Astrocyte of the hippocampus (primary cell): ENCODE results near the gene RAD23A.

Experiments
- DNase-seq: peaks from one replicate; pipeline ENCODE4 v3.0.0; 2011; ENCODE audit warnings: low read depth, low spot score

RAD23A gene

GRCh38 chr19:12984683-12985048 lies 39.0 kb downstream of the RAD23A start:
- DNase-seq = no peak

DNA sequence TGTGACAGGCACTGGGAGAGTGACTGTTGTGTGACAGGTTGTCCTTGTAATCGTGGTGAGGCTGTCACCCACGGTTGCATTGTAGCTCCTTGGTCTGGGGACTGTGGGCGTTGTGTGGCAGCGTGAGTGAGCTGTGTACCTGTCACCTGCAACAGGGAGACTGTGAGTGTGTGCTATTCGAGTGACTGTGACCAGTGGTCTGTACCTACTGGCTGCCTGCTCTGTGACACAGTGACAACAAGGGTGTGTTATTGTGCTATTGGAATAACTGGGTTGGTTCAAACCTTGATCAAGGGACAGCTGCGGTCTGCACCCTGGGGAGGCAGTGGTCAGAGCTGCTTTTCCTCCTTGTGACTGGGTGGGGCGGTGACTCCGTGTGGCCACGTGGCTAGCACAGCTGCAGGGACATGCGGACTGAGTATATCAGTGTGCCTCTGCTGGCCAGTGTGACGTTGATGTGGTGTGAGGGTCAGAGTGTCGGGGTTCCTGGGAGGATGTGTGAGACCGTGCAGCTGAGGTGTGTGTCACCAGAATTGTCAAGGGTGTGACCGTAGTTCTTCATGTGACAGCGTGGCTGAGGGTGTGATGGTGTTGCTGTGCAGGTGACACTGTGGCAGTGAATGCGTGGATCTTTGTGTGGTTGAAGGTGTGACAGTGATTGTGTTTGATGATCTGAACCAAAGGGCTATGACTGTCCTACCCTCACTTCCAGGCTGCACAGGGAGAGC lies 39.6 kb downstream of the RAD23A start:
- DNase-seq = peak; percentile 63

DNA sequence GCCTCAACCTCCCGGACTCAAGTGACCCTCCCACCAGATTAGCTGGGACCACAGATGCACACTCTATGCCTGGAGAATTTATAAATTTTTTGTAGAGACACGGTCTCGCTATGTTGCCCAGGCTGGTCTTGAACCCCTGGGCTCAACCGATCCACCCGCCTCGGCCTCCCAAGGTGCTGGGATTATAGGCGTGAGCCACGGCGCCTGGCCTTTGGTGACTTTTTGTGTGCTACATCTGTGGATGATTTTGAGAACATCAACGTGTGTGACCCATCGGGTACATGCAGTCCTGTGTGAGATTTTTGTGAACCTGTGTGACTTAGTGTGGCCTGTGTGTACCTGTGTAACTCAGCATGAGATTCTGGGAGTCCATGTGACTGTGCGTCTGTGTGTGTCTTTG lies 41.1 kb downstream of the RAD23A start:
- DNase-seq = no peak

GRCh38 chr19:12987190-12987589 lies 41.5 kb downstream of the RAD23A start:
- peak; percentile 0 for DNase-seq

DNA sequence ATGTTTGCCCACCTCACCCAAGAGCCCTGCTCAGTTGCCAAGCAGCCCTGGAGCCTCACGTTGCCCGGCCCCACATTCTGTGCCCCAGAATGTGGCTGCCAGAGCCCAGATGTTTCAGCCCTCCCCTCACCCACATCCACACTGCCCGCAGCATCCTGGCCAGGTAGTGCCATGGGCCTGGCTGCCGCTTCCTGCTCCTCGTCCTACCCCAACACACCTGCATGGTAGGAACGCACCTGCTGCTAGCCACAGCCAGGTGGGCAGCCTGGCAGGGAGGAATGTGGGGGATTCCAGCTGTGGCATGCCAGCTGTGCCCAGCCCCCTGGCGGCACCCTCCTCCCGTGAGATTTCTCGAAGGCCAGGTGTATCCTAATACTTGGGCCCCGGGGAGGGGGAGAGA lies 42.1 kb downstream of the RAD23A start:
- DNase-seq = no peak

DNA sequence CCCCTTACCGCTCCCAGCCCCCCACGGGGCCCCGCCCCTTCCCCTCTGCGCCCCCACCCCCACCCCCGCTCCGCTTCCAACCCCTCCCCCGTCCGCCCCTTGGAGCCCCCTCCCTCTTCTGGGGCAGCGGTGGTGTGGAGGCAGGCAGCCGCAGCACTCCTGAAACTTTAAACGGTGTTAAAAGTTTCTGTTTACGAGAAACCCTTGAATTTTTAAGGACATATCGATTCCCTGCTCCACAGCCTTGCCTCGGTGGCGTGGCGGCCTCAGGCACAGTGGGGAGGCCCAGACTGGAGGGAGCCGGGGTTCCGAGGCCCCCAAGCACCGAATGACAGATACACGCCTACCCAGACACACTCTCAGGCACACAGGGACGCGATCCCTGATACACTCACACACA lies 44.8 kb downstream of the RAD23A start:
- DNase-seq = peak; percentile 1

DNA sequence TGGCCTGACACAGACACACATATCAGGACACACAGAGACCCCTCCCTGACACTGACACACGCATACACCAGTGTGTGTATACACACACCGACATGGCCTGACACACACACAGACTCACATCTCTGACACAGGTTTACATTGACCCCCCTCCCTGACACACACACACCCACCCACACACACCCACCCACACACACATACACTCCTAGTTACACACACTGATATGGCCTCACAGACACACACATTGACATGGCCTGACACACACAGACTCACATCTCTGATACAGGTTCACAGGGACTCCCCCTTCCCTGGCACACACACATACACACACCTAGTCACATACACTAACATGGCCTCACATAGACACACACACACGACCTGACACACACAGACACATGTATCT lies 45.2 kb downstream of the RAD23A start:
- peak; percentile 0 for DNase-seq

DNA sequence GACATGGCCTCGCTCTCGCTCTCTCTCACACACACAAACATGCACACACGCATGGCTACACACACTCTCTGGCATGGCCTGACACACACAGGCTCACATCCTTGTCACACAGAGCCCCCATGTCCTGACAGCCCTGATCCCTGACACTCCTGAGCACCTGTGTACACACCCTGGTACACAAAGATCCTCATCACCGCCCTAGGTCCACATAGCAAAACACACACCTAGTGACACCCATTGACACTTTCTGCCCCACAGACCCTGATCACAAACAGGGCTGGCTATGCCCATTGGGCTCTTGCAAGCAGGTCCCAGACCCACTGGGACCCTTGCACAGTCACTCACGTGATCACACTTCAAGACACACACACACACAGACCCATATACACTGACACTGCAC lies 45.6 kb downstream of the RAD23A start:
- DNase-seq = no peak

DNA sequence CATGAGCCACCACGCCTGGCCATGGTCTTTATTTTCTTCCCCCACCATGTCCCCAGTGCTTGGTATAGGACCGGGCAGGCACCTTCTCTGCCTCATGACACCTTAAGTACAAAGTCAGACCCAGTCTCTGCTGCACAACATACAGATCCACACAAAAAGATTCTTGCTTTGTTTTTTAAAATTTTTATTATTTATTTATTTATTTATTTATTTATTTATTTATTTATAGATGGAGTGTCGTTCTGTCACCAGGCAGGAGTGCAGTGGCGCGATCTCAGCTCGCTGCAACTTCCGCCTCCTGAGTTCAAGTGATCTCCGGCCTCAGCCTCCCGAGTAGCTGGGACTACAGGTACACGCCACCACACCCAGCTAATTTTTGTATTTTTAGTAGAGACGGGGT lies 47.1 kb downstream of the RAD23A start:
- DNase-seq = no peak

DNA sequence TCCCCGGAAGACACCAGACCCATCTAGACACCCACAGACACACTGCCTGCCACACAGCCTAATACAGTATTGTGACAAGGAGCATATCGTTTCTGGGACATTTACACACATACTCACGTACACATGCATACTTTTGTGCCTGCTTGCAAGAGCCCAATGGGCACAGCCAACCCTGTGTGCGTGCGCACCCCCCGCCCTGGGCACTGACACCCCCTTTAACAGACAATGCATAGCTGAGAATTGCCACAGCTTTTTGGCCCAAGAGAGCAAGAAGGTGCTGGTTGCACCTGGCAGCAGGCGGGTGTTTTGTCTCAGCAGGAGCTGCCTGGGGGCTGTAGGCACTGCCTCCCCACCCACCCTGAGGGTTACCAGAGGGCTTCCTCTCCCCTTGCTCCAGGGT lies 47.9 kb downstream of the RAD23A start:
- peak; percentile 0 for DNase-seq

DNA sequence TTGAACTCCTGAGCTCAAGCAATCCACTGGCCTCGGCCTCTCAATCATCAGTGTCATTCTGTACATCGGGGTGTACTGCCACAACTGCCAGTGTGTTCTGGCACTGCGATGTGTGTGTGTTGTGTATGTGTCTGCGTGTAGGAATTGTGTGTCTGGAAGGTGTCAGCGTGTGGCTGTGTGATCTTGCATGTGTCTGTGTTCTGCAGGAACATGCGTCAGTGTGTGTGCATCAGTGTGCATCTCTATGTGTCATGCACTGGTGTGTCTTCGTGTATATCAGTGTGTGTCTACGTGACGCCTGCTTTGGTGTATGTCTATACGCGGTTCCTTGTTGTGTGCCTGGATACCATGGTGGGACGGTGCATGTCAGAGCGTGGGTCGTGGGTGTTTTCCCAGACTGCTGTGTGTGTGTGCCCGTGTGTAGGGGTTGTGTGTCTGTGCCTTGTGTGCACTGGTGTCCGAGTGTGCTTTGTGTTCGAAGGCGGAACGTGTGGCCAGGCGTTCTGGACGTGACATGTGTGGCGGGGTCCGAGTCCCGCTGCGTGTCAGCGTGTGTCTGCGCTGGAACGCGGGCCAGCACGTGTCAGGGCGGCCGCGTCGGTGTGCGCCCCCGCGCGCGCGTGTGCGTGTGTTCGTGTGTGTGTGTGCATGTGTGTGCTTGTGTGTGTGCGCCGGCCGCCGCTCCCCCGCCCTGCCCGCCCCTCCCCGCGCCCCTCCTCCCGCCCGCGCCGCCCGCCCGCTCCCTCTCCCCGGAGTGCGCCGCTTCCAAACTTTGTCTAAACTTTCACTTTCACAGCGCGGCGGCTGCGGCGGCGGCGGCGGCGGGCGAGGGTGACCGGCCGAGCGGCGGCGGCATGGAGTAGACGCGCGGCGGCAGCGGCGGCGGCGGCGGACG lies 49.3 kb downstream of the RAD23A start, which contains the start of gene NFIX:
NFIX (plus strand) TSS at position 775 of the 895 bp plus-strand sequence. CDS start 363 bp downstream, outside the sequence.
- DNase-seq = peak; percentile 89

- peak; percentile 71 for DNase-seq
These were observed 50.1 kb downstream of the RAD23A start for GRCh38 chr19:12995596-12996405.

GRCh38 chr19:12996406-12997094 lies 50.9 kb downstream of the RAD23A start:
- DNase-seq = peak; percentile 71

DNA sequence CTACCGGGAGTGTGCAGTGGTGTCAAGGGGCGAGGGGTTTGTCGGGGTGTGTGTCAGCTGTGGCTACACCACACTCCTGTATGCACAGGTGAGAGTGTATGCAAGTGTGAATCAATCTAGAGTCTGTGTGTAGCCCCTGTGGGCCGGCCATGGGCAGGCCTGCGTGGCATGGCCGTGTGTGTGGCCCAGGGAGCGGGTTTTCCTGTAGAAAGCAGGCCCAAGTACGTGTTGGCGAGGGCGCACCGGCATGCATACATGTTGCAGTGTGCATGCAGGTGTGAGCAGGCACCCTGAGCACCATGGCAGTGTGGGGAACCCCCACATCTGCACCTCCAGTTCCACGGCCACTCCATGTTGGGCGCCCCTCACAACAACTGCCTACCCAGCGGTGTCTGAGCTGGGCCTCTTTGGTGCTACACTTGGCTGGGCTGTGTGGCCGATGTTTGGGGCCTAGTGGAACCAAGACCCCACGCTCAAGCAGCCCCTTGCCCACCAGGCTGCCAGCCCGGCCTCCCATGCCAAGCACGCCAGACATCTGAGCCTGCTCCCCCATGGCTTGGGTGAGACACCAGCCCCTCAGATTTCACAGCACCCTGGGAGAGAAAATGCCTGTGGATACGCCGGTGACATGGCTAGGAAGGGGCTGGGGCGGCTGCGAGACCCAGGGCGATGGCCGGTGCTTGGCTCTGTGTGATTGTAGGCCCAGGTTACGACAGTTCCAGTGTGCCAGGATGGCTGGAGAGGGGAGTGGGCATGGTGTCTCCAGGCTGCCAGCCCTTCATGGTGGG lies 51.7 kb downstream of the RAD23A start:
- DNase-seq = peak; percentile 49

DNA sequence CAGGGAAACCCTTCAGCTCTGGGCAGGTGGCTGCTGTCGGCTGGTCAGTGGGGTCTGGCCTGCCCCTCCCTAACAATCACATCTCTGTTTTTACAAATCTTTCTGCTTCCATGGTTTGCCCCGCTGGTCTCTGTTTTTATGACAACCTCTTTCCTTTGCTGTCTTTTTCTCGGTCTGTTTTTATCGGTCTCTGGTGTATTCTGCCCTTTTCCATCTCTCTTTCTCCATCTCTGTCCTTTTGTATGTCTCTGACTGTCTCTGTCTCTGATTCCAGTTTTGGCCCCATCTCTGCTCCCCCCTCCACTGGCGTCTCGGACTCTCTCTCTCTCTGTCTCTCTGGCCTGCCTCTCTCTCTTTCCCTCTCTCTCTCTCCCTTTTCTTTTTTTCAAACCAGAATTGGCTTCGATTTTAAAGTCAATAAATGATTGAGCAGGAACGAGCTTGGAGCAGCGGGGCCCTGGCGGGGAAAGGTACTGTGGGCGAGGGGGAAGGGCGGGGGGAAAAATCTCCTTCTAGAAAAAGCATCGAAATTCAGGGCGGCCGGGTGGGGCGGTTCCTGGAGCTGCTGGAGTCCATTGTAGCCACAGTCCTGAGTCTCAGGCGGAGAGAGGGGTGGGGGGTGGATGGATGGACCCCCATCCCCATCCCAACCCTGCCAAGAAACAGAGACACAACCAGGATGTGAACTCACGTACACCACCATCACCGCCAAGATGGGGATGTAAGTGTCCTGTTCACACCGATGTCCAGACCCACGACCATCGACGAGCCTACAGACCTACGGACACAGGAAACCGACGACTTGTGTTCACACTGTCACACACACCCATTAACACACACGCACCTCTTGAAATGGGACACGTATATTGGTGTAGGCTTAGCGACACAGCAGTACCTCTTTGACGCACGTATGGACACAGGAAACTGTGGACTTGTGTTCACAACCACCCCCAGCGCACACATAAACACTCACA lies 52.6 kb downstream of the RAD23A start:
- DNase-seq = peak; percentile 39

- peak; percentile 8 for DNase-seq
These were observed 55.5 kb downstream of the RAD23A start for GRCh38 chr19:13001166-13001501.

GRCh38 chr19:13001502-13002165 lies 56.0 kb downstream of the RAD23A start:
- peak; percentile 67 for DNase-seq

GRCh38 chr19:13002166-13002898 lies 56.7 kb downstream of the RAD23A start:
- peak; percentile 85 for DNase-seq
